ENCODE data around the gene SPR.

Gene SPR

DNA sequence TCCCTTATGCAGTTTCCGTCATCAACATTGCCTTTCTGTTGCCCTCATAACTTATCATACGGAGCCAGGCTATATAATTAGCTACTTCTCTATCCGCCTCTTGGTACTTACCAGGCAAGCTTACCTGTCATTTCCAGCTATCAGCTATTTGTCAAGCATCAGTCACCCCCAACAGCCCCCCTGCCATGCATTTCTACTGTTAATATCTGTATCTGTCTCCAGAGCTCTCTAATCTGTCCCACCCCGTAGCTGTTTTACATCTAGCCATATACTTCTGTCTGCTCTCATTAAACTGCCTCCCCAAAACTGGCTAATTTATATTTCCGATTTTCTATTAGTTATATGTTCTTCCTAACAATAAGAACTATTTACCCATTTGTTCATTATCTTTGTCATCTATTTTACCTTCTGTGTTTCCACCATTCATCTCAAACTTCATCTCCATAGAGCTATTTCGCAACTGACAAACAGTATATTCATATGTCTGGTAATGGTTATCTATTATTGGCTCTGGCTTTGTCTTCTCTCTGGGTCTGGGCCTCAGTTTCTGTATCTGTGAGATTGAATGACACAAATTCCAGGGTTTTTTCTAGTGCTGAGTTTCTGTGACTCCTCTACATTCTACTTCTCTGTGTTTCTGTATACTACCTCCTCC is 39.7 kb downstream of the SPR start:
- Histone ChIP-seq H3K9ac (ENCODE audit: low read length) (no peak overlapping the region), H3K27me3 (ENCODE audit: insufficient read depth, low read length) (no peaks in the 10 kb centered on the region), H3K27ac (ENCODE audit: low read depth, low read length, poor library complexity, severe bottlenecking) (no peak overlapping the region), H3F3A (ENCODE audit: insufficient read depth, low read length) (no peaks in the 10 kb centered on the region), H3K9me3 (ENCODE audit: low read length) (no peaks in the 10 kb centered on the region), H4K20me1 (ENCODE audit: insufficient read depth, low read length) (no peaks in the 10 kb centered on the region), H3K9me2 (ENCODE audit: low read depth, low read length) (no peaks in the 10 kb centered on the region), H3K4me3 (ENCODE audit: low read depth, low read length, poor library complexity, severe bottlenecking) (no peak overlapping the region), H3K4me2 (ENCODE audit: low read length) (no peak overlapping the region), H2AFZ (ENCODE audit: low read length) (no peak overlapping the region), H3K36me3 (ENCODE audit: insufficient read depth, low read length) (no peaks in the 10 kb centered on the region), H3K4me1 (ENCODE audit: insufficient read depth, low read length, severe bottlenecking) (no peaks in the 10 kb centered on the region), H3K79me2 (ENCODE audit: insufficient read depth, low read length) (no peaks in the 10 kb centered on the region)
- TF ChIP-seq, protein P1, sequence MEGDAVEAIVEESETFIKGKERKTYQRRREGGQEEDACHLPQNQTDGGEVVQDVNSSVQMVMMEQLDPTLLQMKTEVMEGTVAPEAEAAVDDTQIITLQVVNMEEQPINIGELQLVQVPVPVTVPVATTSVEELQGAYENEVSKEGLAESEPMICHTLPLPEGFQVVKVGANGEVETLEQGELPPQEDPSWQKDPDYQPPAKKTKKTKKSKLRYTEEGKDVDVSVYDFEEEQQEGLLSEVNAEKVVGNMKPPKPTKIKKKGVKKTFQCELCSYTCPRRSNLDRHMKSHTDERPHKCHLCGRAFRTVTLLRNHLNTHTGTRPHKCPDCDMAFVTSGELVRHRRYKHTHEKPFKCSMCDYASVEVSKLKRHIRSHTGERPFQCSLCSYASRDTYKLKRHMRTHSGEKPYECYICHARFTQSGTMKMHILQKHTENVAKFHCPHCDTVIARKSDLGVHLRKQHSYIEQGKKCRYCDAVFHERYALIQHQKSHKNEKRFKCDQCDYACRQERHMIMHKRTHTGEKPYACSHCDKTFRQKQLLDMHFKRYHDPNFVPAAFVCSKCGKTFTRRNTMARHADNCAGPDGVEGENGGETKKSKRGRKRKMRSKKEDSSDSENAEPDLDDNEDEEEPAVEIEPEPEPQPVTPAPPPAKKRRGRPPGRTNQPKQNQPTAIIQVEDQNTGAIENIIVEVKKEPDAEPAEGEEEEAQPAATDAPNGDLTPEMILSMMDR (IDR thresholded peaks at IDR 0.05; ENCODE audit: low read length): no peak
- TF ChIP-seq EZH2 (IDR thresholded peaks at IDR 0.05; ENCODE audit: borderline replicate concordance, low read length): no peak

GRCh38 chr2:72927619-72928550 is 40.7 kb downstream of the SPR start:
- Histone ChIP-seq H3K4me3 (ENCODE audit: low read depth, low read length, poor library complexity, severe bottlenecking) (no peak overlapping the region), H3K4me2 (ENCODE audit: low read length) (no peak overlapping the region), H3K27me3 (ENCODE audit: insufficient read depth, low read length) (no peaks in the 10 kb centered on the region), H3K9ac (ENCODE audit: low read length) (no peak overlapping the region), H4K20me1 (ENCODE audit: insufficient read depth, low read length) (no peaks in the 10 kb centered on the region), H3K4me1 (ENCODE audit: insufficient read depth, low read length, severe bottlenecking) (no peaks in the 10 kb centered on the region), H2AFZ (ENCODE audit: low read length) (no peak overlapping the region), H3K79me2 (ENCODE audit: insufficient read depth, low read length) (no peaks in the 10 kb centered on the region), H3K27ac (ENCODE audit: low read depth, low read length, poor library complexity, severe bottlenecking) (no peak overlapping the region), H3K9me2 (ENCODE audit: low read depth, low read length) (no peaks in the 10 kb centered on the region), H3F3A (ENCODE audit: insufficient read depth, low read length) (no peaks in the 10 kb centered on the region), H3K36me3 (ENCODE audit: insufficient read depth, low read length) (no peaks in the 10 kb centered on the region), H3K9me3 (ENCODE audit: low read length) (no peaks in the 10 kb centered on the region)
- no peak for TF ChIP-seq EZH2 (IDR thresholded peaks at IDR 0.05; ENCODE audit: borderline replicate concordance, low read length)
- TF ChIP-seq, protein P1 (IDR thresholded peaks at IDR 0.05; ENCODE audit: low read length): no peak

DNA sequence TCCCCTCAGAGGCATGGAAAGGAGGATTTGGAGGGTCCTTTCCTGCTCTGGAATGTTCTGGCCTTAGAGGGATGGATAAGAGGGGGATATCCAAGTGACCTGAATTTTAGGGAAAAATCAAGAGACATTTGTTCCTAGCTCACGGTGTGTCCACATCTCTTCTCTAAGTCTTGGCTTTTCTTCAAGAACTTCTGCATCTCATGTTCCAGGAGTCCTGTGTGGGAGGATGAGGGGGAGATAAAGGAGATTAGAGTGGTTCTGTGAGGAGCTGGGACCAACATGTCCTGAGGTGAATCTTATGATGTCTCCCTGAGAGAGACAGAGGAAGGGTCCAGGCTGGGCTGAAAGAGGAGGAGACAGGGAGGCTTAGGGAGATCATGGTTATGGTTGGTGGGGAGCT is 41.8 kb downstream of the SPR start:
- Histone ChIP-seq H3F3A (ENCODE audit: insufficient read depth, low read length) (no peaks in the 10 kb centered on the region), H3K4me1 (ENCODE audit: insufficient read depth, low read length, severe bottlenecking) (no peaks in the 10 kb centered on the region), H3K9me3 (ENCODE audit: low read length) (no peaks in the 10 kb centered on the region), H4K20me1 (ENCODE audit: insufficient read depth, low read length) (no peaks in the 10 kb centered on the region), H3K9ac (ENCODE audit: low read length) (no peak overlapping the region), H3K9me2 (ENCODE audit: low read depth, low read length) (no peaks in the 10 kb centered on the region), H3K79me2 (ENCODE audit: insufficient read depth, low read length) (no peaks in the 10 kb centered on the region), H3K36me3 (ENCODE audit: insufficient read depth, low read length) (no peaks in the 10 kb centered on the region), H3K27ac (ENCODE audit: low read depth, low read length, poor library complexity, severe bottlenecking) (no peak overlapping the region), H3K27me3 (ENCODE audit: insufficient read depth, low read length) (no peaks in the 10 kb centered on the region), H3K4me2 (ENCODE audit: low read length) (no peak overlapping the region), H3K4me3 (ENCODE audit: low read depth, low read length, poor library complexity, severe bottlenecking) (no peak overlapping the region), H2AFZ (ENCODE audit: low read length) (no peak overlapping the region)
- TF ChIP-seq, protein P1 (IDR thresholded peaks at IDR 0.05; ENCODE audit: low read length): no peak

Measured in OCI-LY1 (cell line).